ENCODE measurements around the gene JUND. TPM values are rescaled to one million over a fixed set of nuclear protein-coding genes. Genes with fewer than 3 reads are reported as not detected.

JUND gene
- total and polyA plus RNA-seq, 2 of the 8 experiments (the other 6 are each of a cell fraction or from before 2014, with no cell fraction given) = 54.0 to 77.5 TPM

- H3K27me3 ChIP-seq (replicated peaks in 1 of 4; ENCODE audit: control insufficient read depth in 3 of 4, extremely low read depth in 1 of 4, insufficient read depth in 3 of 4, low read length in 3 of 4) = no peaks in the 10 kb centered on the region
- no peak overlapping the region for H4K8ac ChIP-seq (ENCODE audit: extremely low read depth, insufficient read depth, low read length)
- H3K36me3 ChIP-seq (ENCODE audit: control insufficient read depth in 2 of 4, insufficient read depth in 4 of 4, low read length in 3 of 4) = no peaks in the 10 kb centered on the region
- peak overlapping the region; percentile 70 for H2AFZ ChIP-seq (ENCODE audit: low read length)
- H3K14ac ChIP-seq (ENCODE audit: insufficient read length) = no peak overlapping the region
- DNase-seq (ENCODE audit: low read depth in 1 of 2, low spot score in 2 of 2) (peak; percentile 87), FAIRE-seq (peak; percentile 99)
- H3K56ac ChIP-seq (replicated peaks; ENCODE audit: insufficient read length, low read depth, low read length) = no peak overlapping the region
- H3K9me3 ChIP-seq (ENCODE audit: insufficient read depth in 2 of 2, low read depth in 1 of 2, low read length in 1 of 2) = no peaks in the 10 kb centered on the region
- no peak overlapping the region for H3K23ac ChIP-seq (ENCODE audit: insufficient read length)
- no peaks in the 10 kb centered on the region for H3K23me2 ChIP-seq (ENCODE audit: low read depth, low read length)
- ChIA-PET POLR2A (ENCODE audit: partially characterized antibody) (interaction anchor here (0.6 to 20.2 kb wide), 7 partner anchors 11 to 107 kb away, joined by 3 to 224 read pairs (median 4); partner anchors contain the start of genes IQCN and JUND), CTCF (ENCODE audit: partially characterized antibody) (interaction anchor here (0.7 to 7.7 kb wide), 47 partner anchors 10 to 511 kb away, joined by 3 to 179 read pairs (median 5); partner anchors contain the start of genes GDF15, IQCN, JUND and PGPEP1)
- H2AK5ac ChIP-seq (ENCODE audit: low read depth, low read length) = no peak overlapping the region
- 5% methylated on average over 9 of the region's 9 CpGs; no CpG with 5 or more reads in 1 of the 2 experiments for WGBS, 2 experiments (ENCODE audit: extremely low coverage in 1 of 2, insufficient coverage in 1 of 2, insufficient read length in 1 of 2, insufficient replicate concordance in 2 of 2, low coverage in 1 of 2, low lambda C conversion rate in 2 of 2, missing lambda C conversion rate in 1 of 2)
- no peaks in the 10 kb centered on the region for H4K20me1 ChIP-seq (replicated peaks in 1 of 2; ENCODE audit: control insufficient read depth in 1 of 2, insufficient read depth in 2 of 2, low read length in 2 of 2)
- 0 out of 2 replicates have a peak overlapping the region, but pooled peaks have one; percentile 42 for H2BK12ac ChIP-seq (ENCODE audit: low read depth, low read length)
- H4K91ac ChIP-seq (replicated peaks; ENCODE audit: insufficient read length, low read length) = peak overlapping the region; percentile 78
- peak overlapping the region; percentile 75 for H3K18ac ChIP-seq (ENCODE audit: extremely low read depth, low read length)
- peak overlapping the region; percentile 28 to 53 (median 38); a peak in 6 of 8 replicates for H3K4me3 ChIP-seq (ENCODE audit: extremely low read depth in 1 of 4, insufficient read depth in 2 of 4, low read depth in 3 of 4, low read length in 4 of 4)
- peak overlapping the region; percentile 60 for H2BK120ac ChIP-seq (replicated peaks; ENCODE audit: low read depth, low read length)
- no peak overlapping the region; the same call in 1 of the 2 replicates for H3K27ac ChIP-seq (ENCODE audit: low read depth, low read length)
- peaks cover 0 to 7% (median 4%) of the 10 kb centered on the region in 4 experiments; a peak in 5 of 7 replicates for H3K4me1 ChIP-seq (replicated peaks in 1 of 4; ENCODE audit: control insufficient read depth in 3 of 4, insufficient read depth in 4 of 4, low read length in 3 of 4)
- peak overlapping the region; percentile 60 to 66 for H3K4me2 ChIP-seq (ENCODE audit: insufficient read depth in 1 of 2, low read depth in 2 of 2, low read length in 2 of 2)
- peak overlapping the region; percentile 60 for H4K5ac ChIP-seq (ENCODE audit: insufficient read length, low read depth, low read length)
- H3K79me1 ChIP-seq (ENCODE audit: low read depth, low read length) = no peaks in the 10 kb centered on the region
- peak overlapping the region in 1 of 4 experiments; percentile 4; a peak in 1 of 7 replicates for H3K9ac ChIP-seq (replicated peaks in 1 of 4; ENCODE audit: extremely low read depth in 1 of 4, low read depth in 3 of 4, low read length in 3 of 4)
- H2BK5ac ChIP-seq (ENCODE audit: low read depth, low read length) = peak overlapping the region; percentile 57; the same call in 1 of the 2 replicates
- H3K4ac ChIP-seq (replicated peaks; ENCODE audit: insufficient read length, low read depth, low read length) = peak overlapping the region; percentile 36
- no peak overlapping the region for H2BK20ac ChIP-seq (ENCODE audit: low read length)
- no peaks in the 10 kb centered on the region for H3K79me2 ChIP-seq (ENCODE audit: control insufficient read depth in 1 of 2, insufficient read depth in 2 of 2, low read length in 2 of 2)
- H2BK15ac ChIP-seq (ENCODE audit: low read length) = no peak overlapping the region
- TF ChIP-seq CTCF (IDR thresholded peaks at IDR 0.05; ENCODE audit: control extremely low read depth in 1 of 3, insufficient read depth in 1 of 3, low read depth in 1 of 3, low read length in 3 of 3) (peak; percentile 45 to 82 (median 69)), SAP30 (IDR thresholded peaks at IDR 0.05; ENCODE audit: insufficient read depth, insufficient replicate concordance, low read length) (no peak), POLR2A (IDR thresholded peaks at IDR 0.05; ENCODE audit: control extremely low read depth in 1 of 2, low read depth in 2 of 2, low read length in 2 of 2) (0 out of 3 replicates have a peak, but pooled peaks of 1 of the 2 experiments have one; percentile 49), MAX (IDR thresholded peaks at IDR 0.05) (peak; percentile 57; the same call in 1 of the 2 replicates), NRF1 (IDR thresholded peaks at IDR 0.05; ENCODE audit: low read depth, low read length) (no peak), TAF1 (IDR thresholded peaks at IDR 0.05; ENCODE audit: low read depth, low read length) (0 out of 2 replicates have a peak, but pooled peaks have one; percentile 42), EZH2 (IDR thresholded peaks at IDR 0.05; ENCODE audit: low read depth, low read length, severe bottlenecking) (no peak), CHD2 (IDR thresholded peaks at IDR 0.05; ENCODE audit: low read length) (peak; percentile 69; the same call in 1 of the 2 replicates)
These were observed 47.1 kb upstream of the JUND start for GRCh38 chr19:18328340-18329034.

All from H1 (cell line).